HuH-7 (cell line): ENCODE data around the gene COPS3.
"Not testable (repeated sequence)": the region's sequence is repeated elsewhere in the genome, so short reads cannot be mapped to it uniquely, and the experiment has no call there.

Experiments used
- DNase-seq: peaks from one replicate; pipeline ENCODE4 v3.0.0; 2011; ENCODE audit warnings: low spot score

COPS3 gene

DNA sequence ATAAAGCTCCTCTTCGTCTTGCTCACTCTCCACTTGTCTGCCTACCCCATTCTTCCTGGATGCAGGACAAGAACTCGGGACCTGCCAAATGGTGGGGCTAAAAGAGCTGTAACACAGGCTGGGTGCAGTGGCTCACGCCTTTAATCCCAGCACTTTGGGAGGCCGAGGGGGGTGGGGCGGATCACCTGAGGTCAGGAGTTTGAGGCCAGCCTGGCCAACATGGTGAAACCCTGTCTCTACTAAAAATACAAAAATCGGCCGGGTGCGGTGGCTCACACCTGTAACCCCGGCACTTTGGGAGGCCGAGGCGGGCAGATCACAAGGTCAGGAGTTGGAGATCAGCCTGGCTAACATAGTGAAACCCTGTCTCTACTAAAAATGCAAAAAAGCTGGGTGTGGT is 20.6 kb upstream of the COPS3 start:
- not testable (repeated sequence) for DNase-seq

DNA sequence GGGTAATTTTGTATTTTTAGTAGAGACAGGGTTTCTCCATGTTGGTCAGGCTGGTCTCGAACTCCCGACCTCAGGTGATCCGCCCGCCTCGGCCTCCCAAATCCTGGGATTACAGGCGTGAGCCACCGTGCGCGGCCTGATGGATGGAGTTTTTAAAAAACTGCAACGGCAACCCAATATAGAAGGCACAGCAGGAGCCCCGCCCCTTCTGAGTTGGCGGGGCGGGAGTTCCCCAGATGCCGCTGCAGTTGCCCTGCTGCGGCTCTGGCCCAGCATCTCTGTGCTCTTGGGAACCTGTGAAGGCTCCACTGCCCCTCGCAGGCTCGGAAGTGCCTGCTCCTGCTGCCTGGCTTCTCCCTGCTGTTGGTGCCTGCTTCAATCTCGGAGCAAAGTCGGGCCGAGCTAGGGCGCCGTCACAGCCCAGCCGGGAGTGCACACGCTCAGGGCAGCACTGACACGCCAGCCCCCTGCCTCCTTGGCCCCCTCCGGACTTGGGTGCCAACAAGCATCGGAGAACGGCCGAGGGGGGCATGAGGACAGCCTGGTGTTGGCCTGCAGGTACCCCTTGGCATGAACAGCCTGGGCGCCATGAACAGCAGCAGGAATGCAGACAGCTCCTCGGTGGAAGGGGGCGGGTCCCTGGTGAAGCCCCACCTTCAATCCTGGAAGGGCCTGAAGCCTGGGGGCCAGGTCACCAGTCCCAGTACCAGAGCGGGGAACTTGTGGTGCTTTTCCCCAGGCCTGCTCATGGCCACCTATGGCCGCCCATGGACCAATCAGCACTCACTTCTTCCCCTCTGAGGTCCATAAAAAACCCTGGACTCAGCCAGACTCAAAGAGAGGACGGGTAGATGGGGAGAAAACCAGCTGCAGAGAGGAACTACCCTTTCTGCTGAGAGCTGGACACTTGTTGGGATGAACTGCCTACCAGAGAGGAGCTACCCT is 19.9 kb upstream of the COPS3 start:
- peak; percentile 66 for DNase-seq

DNA sequence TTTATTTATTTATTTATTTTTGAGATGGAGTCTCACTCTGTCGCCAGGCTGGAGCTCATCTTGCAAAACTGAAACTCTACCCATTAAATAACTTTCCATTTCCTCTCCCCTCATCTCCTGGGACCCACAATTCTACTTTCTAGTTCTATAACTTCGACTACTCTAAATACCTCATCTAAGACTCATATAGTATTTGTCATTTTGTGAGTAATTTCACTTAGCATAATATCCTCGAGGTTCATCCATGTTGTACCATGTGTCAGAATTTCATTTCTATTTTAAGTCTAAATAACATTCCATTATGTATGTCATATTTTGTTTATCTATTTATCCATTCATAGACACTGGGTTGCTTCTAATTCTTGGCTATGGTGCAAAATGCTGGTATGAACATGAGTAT is 17.1 kb upstream of the COPS3 start:
- no peak for DNase-seq

DNA sequence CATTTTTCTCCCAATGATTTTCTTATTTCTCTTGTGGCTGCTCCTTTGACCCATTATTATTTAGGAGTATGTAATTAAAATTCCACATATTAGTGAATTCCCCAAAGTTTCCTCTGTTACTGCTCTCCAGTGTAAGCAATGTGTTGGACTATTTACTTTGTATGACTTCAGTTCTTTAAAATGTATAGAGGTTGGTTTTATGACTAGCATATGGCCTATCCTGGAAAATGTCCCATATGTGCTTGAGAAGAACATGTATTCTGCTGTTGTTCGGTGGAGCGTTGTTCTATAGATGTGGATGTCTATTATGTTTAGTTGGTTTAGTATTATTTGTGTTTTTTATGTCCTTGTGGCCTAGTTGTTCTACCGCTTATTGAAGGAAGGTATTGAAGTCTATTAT is 16.2 kb upstream of the COPS3 start:
- DNase-seq = no peak

DNA sequence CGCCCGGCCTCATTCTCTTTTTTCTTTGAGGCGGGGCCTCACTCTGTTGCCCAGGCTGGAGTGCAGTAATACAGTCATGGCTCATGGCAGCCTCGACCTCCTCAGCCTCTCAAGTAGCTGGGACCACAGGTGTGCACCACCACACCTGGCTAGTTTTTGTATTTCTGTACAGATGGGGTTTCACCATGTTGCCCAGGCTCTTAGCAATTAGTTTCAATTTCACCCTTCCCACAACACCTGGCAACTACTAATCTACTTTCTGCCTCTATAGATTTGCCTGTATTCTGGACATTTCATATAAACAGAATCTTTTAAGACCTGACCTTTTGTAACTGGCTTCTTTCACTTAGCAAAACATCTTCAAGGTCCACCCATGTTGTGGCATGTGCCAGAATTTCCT is 14.1 kb upstream of the COPS3 start:
- DNase-seq = no peak

DNA sequence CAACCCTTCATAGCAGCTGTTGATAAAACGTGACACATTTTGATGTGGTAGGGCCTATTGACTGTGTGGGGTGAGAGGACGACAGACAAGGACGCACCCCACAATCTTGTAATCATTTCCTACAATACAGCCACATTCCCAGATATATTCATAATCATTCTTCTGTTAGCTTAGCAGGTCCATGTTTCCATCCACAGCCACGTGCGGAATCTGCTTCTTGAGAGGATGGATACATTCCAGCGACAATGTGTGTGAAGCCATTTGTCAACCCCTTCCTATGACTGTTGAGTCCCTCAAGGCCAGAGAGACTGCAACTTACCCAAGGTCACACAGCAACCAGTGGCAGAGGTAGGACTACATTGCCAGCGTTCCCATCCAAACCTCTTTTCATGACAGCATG is 8.7 kb upstream of the COPS3 start:
- no peak for DNase-seq

DNA sequence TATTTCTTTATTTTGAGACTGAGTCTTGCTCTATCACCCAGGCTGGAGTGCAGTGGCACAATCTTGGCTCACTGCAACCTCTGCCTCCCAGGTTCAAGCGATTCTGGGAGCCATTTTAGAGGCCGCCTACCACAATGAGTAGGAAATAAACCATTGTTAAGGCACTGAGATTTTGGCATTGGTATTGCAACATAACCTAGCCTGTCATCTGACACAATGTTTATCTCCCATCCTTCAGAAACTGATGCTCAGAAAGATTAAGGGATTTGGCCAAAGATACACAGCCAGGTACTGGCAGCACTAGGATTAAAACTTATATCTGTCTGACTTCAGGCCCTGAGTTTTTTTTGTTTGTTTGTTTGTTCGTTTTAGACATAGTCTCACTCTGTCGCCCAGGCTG is 8.0 kb upstream of the COPS3 start:
- DNase-seq = no peak

DNA sequence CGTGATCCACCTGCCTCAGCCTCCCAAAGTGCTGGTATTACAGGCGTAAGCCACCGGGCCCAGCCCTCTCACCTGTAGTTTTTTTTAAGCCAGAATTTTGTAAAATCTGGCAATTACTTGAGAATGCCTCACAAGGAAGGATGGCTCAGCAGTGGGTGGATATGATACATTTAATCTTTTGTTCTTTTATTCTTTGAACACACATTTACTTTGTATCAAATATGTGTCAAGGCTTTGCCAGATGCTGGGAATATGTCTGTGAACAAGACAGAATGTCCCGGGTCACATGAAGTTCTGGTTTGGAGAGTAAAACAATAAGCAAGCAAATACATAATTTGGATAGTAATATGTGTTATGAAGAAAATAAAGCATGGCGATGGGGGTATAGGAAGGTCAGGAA is 4.9 kb upstream of the COPS3 start:
- DNase-seq = no peak

DNA sequence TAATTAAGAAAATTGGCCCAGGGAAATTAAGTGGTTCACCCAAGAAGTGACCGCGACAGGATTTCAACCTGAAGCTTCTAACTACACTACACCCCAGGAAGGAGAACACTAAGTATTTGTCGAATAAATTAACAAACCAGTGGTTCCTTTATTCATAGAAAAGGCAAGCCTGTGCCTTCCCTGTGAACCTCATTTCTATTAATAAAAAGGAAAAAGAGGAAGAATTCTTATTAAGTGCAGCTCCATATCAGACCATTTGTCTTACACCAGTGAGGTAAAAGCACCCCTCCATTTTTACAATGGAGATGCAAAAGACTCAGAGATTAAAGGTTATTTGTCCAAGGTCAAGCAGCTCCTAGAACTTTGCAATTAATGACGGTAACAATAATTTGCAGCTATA is 1.7 kb downstream of the COPS3 start:
- no peak for DNase-seq

DNA sequence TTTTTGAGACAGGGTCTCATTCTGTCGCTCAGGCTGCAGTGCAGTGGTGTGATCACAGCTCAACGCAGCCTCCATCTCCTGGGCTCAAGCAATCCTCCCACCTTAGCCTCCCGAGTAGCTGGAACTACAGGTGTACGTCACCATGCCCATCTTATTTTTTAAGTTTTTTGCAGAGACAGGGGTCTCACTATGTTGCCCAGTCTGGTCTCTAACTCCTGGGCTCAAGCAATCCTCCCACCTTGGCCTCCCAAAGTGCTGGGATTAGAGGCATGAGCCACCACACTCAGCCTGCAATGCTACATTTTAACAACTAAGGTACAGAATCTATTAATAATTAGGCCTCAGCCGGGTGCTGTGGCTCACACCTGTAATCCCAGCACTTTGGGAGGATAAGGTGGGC is 3.6 kb downstream of the COPS3 start:
- not testable (repeated sequence) for DNase-seq

DNA sequence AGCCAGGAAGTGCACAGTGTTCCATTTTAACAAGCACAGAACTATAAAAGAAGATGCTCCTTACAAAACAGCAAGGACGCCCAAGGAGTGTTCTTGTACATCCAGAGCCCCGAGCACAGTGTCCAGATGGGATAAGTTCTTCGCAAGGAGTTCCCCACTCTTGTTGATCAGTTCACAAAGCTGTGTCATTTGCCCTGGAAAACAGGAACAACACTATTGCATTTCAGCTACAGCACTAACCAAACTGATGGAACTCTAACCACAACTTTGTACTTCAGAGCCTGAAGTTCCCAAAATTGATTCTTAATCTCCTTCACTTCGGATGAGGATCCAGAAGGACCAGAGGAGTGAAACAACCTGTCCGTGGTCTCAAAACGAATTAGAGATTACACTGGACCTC is 5.1 kb downstream of the COPS3 start:
- no peak for DNase-seq

DNA sequence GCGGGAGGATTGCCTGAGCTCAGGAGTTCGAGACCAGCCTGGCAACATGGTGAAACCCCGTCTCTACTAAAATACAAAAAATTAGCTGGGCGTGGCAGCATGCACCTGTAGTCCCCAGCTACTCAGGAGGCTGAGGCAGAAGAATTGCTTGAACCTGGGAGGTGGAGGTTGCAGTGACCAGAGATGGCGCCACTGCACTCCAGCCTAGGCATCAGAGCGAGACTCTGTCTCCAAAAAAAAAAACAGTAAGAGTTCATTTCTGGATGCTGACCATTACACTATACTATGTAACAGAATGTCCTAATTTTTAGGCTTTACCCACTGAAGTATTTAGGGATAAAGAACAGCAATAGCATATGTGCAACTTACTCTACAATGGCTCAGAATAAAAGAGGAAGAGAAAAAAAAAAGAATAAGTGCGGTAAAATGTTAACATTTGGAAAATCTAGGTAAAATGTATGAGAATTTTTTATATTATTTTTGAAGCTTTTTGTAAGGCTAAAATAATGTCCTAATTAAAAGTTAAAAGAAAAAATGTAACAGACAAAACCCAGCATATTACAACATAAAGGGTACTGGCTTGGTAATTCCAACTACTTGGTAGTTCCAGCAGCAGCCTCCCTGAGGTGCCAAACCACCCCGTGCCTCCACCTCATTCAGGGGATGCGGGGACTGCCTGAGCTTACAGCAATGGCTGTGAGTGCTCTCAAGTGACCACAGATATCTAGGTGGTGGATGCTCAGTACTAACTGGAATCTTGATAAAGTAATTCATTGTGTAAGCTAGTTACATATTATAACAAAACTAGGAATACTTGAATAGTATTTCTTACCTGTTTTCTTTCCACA is 10.9 kb downstream of the COPS3 start:
- no peak for DNase-seq

DNA sequence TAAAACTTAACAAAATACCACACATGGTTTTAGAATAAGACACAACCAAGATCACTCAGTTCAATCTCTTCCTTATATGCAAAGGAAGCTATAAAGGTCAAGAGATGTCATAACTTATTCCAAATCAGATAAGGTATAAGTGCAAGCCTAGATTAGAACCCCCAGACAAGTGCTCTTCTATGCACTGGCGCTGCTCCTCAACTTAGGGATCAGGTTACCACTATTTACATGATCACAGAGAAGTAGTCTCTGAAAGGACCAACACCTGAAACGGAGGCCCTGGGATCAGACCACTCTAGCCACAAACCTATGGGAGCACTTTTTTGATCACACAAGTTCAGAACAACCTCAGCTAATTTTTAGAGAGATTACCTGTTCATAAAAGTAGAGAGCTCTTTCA is 16.6 kb downstream of the COPS3 start:
- no peak for DNase-seq

DNA sequence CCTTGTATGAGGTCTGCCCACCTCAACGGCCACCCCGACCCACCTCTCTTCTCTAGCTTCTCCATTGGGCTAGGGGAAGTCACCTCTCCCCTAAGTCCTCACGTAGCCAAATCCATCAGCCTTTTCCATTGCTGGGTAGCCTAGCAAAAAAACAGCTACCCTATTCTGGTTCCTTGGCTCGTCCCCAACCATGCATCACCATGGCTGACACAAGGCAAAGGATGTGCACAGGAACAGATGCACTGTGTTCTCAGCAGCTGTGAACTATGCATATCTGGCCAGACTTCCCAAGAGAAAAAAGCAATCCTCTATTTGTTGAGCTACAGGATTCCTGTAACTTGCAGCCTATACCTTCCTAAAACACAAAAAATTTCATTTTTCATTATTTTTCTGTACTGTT is 22.0 kb downstream of the COPS3 start:
- no peak for DNase-seq

DNA sequence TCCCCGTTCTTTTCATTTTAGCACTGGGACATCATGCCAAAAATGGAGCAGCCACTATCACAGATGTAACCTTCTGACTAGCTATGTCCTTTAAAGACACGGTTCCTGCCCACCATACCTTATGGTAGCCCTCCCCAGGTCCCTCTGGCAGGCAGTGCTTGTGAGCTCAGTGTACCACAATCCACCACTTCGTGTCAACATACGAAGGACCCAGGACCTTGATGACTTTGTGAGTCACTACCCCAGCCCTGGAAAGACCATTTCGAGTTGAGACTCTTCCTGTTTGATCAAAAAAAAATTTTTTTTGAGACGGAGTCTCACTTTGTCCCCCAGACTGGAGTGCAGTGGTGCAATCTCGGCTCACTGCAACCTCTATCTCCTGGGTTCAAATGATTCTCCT is 23.0 kb downstream of the COPS3 start:
- DNase-seq = no peak

DNA sequence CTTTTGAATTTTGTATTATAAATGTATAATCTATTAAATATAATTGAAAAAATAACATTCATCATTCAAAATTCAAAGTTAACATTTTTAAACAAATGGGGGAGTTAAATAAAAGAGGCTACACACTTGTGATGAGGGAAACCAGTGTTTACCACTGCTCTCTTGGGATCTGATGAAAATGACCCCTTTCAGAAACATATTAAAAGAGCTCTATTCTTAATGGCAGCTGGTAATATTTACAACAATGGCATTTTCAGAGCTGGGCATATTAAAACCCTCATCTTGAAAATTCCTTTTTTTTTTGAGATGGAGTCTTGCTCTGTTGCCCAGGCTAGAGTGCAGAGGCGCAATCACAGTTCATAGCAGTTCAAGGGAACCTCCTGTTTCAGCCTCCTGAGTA is 24.7 kb downstream of the COPS3 start:
- no peak for DNase-seq

DNA sequence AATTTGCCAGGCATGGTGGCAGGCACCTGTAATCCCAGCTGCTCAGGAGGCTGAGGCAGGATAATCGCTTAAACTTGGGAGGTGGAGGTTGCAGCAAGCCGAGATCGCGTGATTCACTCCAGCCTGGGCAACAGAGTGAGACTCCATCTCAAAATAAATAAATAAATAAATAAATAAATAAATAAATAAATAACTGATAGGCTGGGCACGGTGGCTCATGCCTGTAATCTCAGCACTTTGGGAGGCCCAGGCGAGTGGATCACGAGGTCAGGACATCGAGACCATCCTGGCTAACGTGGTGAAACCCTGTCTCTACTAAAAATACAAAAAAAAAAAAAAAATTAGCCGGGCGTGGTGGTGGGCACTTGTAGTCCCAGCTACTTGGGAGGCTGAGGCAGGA is 25.4 kb downstream of the COPS3 start:
- not testable (repeated sequence) for DNase-seq

DNA sequence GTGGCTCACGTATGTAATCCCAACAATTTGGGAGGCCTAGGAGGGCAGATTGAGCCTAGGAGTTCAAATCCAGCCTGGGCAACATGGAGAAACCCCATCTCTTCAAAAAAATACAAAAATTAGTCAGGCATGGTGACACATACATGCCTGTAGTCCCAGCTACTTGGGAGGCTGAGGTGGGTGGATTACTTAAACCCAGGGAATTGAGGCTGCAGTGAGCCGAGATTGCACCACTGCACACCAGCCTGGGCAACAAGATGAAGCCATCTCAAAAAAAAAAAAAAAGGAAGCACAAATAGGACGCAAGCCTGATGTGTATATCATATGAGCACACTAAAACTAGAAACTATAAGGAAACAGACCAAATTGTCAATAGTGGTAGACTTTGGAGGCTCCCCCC is 27.0 kb downstream of the COPS3 start:
- no peak for DNase-seq

DNA sequence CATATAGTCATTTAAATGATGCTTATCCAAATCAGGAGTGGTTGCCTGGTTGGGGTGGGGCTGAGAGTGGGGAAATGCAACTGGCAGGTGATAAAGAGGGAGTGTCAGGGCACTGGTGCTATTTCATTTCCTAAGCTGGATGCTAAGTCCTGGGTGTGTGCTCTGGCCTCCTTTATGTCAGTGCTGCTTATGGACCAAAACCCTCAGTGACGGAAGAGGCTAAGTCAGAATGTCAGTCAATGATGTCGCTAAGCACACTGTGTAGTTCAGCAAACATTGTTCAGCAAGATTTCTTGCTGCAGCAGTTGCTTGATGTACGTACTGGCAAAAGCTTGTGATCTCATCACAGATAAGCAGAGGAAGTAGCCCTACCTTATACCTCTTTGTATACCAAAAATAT is 27.6 kb downstream of the COPS3 start:
- no peak for DNase-seq

DNA sequence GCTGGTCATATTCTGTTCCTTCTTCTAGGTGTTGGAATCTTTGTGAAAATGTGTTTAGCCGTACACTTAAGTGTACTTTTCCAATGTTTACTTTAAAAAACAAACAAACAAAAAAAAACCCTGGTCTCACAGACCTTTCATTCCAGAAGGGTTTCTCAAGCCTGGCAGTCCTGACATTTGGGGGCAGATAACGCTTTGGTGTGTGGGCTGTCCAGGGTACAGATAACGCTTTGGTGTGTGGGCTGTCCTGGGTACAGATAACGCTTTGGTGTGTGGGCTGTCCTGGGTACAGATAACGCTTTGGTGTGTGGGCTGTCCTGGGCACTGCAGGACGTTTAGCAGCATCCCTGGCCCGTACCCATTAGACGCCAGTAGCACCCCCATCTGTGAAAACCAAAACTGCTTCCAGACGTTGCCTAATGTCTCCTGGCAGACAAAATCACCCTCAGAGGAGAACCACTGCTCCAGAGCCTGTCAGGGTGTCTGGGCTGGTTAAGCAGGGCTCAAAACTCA is 28.8 kb downstream of the COPS3 start:
- DNase-seq = no peak

DNA sequence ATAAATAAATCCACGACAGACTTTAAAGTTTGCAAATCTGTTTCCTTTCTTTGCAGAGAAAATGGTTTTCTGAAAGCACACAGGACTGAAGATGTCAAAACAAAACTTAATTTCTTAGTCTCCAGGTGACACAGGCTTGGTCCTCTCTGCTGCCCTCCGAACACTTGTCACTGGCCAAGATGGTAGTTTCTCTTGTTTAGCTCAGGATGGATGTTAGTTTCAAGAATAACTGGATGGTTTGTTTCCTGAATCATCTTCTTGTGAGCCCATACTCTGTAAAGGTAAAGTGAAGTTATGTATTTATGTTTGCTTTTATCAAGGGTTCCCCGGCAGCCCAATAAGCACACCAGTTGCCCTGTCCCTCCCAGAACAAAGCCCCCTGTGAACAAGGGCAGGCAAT is 34.2 kb downstream of the COPS3 start:
- DNase-seq = no peak

DNA sequence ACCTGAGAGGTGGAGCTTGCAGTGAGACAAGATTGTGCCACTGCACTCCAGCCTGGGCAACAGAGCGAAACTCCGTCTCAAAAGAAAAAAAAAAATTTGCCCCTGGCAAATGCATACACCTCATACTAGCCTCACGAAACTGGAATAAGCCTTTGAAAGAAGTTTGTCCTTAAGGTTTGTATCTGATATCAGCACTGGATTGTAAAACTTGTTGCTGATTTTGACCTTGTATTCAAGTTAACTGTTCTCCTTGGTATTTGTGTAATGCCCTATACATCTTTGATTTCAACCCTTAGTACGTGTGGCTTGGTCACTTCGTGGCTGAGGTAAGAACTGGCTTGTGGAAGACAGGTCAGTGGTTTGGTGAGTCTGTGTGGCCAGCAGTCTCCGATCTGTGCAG is 37.9 kb downstream of the COPS3 start:
- no peak for DNase-seq

DNA sequence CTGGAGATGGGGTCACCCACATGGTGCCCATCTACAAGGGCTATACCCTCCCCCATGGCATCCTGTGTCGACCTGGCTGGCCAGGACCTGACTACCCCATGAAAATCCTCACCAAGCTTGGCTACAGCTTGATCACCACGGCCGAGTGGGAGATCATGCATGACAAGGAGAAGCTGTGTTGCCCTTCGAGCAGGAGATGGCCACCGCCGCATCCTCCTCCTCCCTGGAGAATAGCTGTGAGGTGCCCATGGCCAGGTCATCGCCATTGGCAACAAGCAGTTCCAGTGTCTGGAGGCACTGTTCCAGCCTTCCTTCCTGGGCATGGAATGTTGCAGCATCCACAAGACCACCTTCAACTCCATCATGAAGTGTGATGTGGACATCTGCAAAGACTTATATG is 38.8 kb downstream of the COPS3 start:
- DNase-seq = no peak
